ENCODE data around the gene WNT2B. TPM values are rescaled to one million over a fixed set of nuclear protein-coding genes. Genes with fewer than 3 reads are reported as not detected.

WNT2B gene
- polyA plus RNA-seq, 1 experiment: 2.7 TPM

DNA sequence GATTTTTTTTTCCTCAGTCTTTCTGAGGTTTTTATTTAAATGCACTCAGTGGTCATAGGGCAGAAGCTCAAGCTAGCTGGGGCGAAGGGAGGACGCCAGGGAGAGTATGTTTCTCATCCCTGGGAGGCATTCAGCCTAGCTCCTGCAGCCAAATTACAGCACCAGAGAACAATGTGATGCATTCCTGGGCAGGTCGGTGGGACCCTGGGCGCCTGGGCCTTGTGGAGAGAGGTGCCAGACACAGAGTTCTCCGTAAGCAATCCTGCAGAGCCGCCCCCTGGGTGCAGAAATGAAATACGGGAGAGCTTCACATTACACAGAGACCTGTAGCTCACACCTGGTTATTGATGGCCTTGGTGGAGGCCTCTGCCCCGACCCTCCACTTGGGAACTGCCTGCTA is 15.5 kb downstream of the WNT2B start:
- TF ChIP-seq, protein P1, sequence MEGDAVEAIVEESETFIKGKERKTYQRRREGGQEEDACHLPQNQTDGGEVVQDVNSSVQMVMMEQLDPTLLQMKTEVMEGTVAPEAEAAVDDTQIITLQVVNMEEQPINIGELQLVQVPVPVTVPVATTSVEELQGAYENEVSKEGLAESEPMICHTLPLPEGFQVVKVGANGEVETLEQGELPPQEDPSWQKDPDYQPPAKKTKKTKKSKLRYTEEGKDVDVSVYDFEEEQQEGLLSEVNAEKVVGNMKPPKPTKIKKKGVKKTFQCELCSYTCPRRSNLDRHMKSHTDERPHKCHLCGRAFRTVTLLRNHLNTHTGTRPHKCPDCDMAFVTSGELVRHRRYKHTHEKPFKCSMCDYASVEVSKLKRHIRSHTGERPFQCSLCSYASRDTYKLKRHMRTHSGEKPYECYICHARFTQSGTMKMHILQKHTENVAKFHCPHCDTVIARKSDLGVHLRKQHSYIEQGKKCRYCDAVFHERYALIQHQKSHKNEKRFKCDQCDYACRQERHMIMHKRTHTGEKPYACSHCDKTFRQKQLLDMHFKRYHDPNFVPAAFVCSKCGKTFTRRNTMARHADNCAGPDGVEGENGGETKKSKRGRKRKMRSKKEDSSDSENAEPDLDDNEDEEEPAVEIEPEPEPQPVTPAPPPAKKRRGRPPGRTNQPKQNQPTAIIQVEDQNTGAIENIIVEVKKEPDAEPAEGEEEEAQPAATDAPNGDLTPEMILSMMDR (IDR thresholded peaks at IDR 0.05; ENCODE audit: low read depth, low read length): no peak
- POLR2A ChIA-PET: interaction anchor here (1.1 kb wide), 1 partner anchor 11 kb away, joined by 3 read pairs; no protein-coding TSS in a partner anchor
- no peak overlapping the region for H3K27ac ChIP-seq (ENCODE audit: low read depth, low read length)

GRCh38 chr1:112524986-112525385 is 16.2 kb downstream of the WNT2B start:
- H3K9me3 ChIP-seq (ENCODE audit: control insufficient read depth, insufficient read depth, low read length): no peaks in the 10 kb centered on the region
- ChIA-PET CTCF (interaction anchor here (1.2 kb wide), 1 partner anchor 89 kb away, joined by 4 read pairs; no protein-coding TSS in a partner anchor), POLR2A (no interaction called here)
- H3K4me3 ChIP-seq (ENCODE audit: low read depth, low read length): no peak overlapping the region
- H3K27ac ChIP-seq (ENCODE audit: low read depth, low read length): no peak overlapping the region
- peaks cover 13% of the 10 kb centered on the region for H3K27me3 ChIP-seq (ENCODE audit: control insufficient read depth, insufficient read depth, low read length)
- no peak for DNase-seq (ENCODE audit: low read depth, low spot score)
- TF ChIP-seq, protein P1 (IDR thresholded peaks at IDR 0.05; ENCODE audit: low read depth, low read length): no peak

More for the DNA sequence above, 15.5 kb downstream of the WNT2B start:
- no peaks in the 10 kb centered on the region for H3K9me3 ChIP-seq (ENCODE audit: control insufficient read depth, insufficient read depth, low read length)
- H3K4me3 ChIP-seq (ENCODE audit: low read depth, low read length): no peak overlapping the region
- H3K27me3 ChIP-seq (ENCODE audit: control insufficient read depth, insufficient read depth, low read length): peaks cover 16% of the 10 kb centered on the region
- DNase-seq (ENCODE audit: low read depth, low spot score): no peak
- CTCF ChIA-PET: interaction anchor here (1.2 kb wide), 1 partner anchor 90 kb away, joined by 4 read pairs; no protein-coding TSS in a partner anchor

GRCh38 chr1:112527266-112528010 is 18.7 kb downstream of the WNT2B start:
- Histone ChIP-seq H3K27ac (ENCODE audit: low read depth, low read length) (no peak overlapping the region), H3K4me3 (ENCODE audit: low read depth, low read length) (no peak overlapping the region), H3K27me3 (ENCODE audit: control insufficient read depth, insufficient read depth, low read length) (peaks cover 4% of the 10 kb centered on the region), H3K9me3 (ENCODE audit: control insufficient read depth, insufficient read depth, low read length) (no peaks in the 10 kb centered on the region)
- no peak for DNase-seq (ENCODE audit: low read depth, low spot score)
- POLR2A ChIA-PET: interaction anchor here (0.6 to 1.9 kb wide), 3 partner anchors 15 to 942 kb away, joined by 3 to 11 read pairs (median 4); no protein-coding TSS in a partner anchor
- TF ChIP-seq, protein P1 (IDR thresholded peaks at IDR 0.05; ENCODE audit: low read depth, low read length): no peak
- CTCF ChIA-PET: interaction anchor here (0.8 to 1.8 kb wide), 5 partner anchors 14 to 158 kb away, joined by 3 to 6 read pairs (median 4); no protein-coding TSS in a partner anchor

GRCh38 chr1:112528076-112528475 is 19.3 kb downstream of the WNT2B start:
- ChIA-PET CTCF (interaction anchor here (1.1 to 1.8 kb wide), 4 partner anchors 13 to 158 kb away, joined by 3 to 6 read pairs (median 5); no protein-coding TSS in a partner anchor), POLR2A (interaction anchor here (1.9 kb wide), 2 partner anchors 15 to 26 kb away, joined by 10 to 11 read pairs; no protein-coding TSS in a partner anchor)
- no peak overlapping the region for H3K4me3 ChIP-seq (ENCODE audit: low read depth, low read length)
- H3K27ac ChIP-seq (ENCODE audit: low read depth, low read length): no peak overlapping the region
- DNase-seq (ENCODE audit: low read depth, low spot score): no peak
- TF ChIP-seq, protein P1 (IDR thresholded peaks at IDR 0.05; ENCODE audit: low read depth, low read length): no peak
- peaks cover 4% of the 10 kb centered on the region for H3K27me3 ChIP-seq (ENCODE audit: control insufficient read depth, insufficient read depth, low read length)
- no peaks in the 10 kb centered on the region for H3K9me3 ChIP-seq (ENCODE audit: control insufficient read depth, insufficient read depth, low read length)

DNA sequence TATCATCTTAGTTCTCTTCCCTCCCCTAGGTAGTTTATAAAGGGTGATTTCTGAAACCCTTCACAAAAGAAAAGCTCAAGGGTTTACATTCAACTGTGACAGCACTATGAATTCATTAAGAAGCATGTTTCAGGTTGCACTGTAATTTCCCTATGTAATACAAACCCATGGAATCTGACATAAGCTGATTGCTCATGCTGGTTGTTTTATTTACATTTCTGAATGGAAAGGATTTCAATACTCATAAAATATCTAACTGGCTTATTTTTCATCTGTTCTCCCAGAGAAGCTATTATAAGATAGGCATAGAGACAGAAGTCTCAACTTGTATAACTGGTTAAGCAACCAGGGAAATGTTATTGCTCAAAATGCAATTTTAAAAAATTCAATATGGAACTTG is 20.5 kb downstream of the WNT2B start:
- DNase-seq (ENCODE audit: low read depth, low spot score): no peak
- CTCF ChIA-PET: interaction anchor here (0.9 to 4.3 kb wide), 4 partner anchors 14 to 135 kb away, joined by 3 to 29 read pairs (median 4); no protein-coding TSS in a partner anchor

More for the DNA sequence above, 20.5 kb downstream of the WNT2B start:
- POLR2A ChIA-PET: interaction anchor here (0.7 to 1.9 kb wide), 6 partner anchors 14 to 1230 kb away, joined by 4 to 10 read pairs (median 6); partner anchors contain the start of gene ST7L
- Histone ChIP-seq H3K4me3 (ENCODE audit: low read depth, low read length) (no peak overlapping the region), H3K9me3 (ENCODE audit: control insufficient read depth, insufficient read depth, low read length) (no peaks in the 10 kb centered on the region), H3K27ac (ENCODE audit: low read depth, low read length) (peak overlapping the region; percentile 23), H3K27me3 (ENCODE audit: control insufficient read depth, insufficient read depth, low read length) (peaks cover 4% of the 10 kb centered on the region)
- TF ChIP-seq, protein P1 (IDR thresholded peaks at IDR 0.05; ENCODE audit: low read depth, low read length): no peak
